ENCODE measurements around the gene PI16. TPM values are rescaled to one million over a fixed set of nuclear protein-coding genes. Genes with fewer than 3 reads are reported as not detected.

The PI16 gene
- total and polyA plus RNA-seq, 4 donors, result 0.12 to 0.25 (median 0.24) TPM; not detected in 1

- Histone ChIP-seq H3K4me3 (ENCODE audit: low read depth in 1 of 3, low read length in 3 of 3) (no peak overlapping the region), H3K9ac (ENCODE audit: low read depth in 1 of 2, low read length in 2 of 2) (no peak overlapping the region), H3K4me1 (ENCODE audit: control insufficient read depth in 4 of 4, insufficient read depth in 4 of 4, low read length in 3 of 4) (no peaks in the 10 kb centered on the region), H3K27me3 (ENCODE audit: control insufficient read depth in 4 of 4, insufficient read depth in 4 of 4, low read length in 3 of 4) (no peaks in the 10 kb centered on the region), H3K27ac (ENCODE audit: low read depth in 1 of 2, low read length in 2 of 2) (no peak overlapping the region), H3K9me3 (ENCODE audit: control insufficient read depth in 4 of 4, low read length in 3 of 4) (no peaks in the 10 kb centered on the region), H3K36me3 (ENCODE audit: control insufficient read depth in 4 of 4, insufficient read depth in 3 of 4, low read depth in 1 of 4, low read length in 3 of 4) (no peaks in the 10 kb centered on the region)
- TF ChIP-seq SP1 (IDR thresholded peaks at IDR 0.05), result no peak
- no peak for TF ChIP-seq YY1 (IDR thresholded peaks at IDR 0.05)
- TF ChIP-seq ATF3 (IDR thresholded peaks at IDR 0.05), result no peak
- no peak for TF ChIP-seq RXRA (IDR thresholded peaks at IDR 0.05)
- TF ChIP-seq GABPA (IDR thresholded peaks at IDR 0.05 in 1 of 2, conservative IDR thresholded peaks at IDR 0.05 in 1 of 2), result no peak
- no peak for TF ChIP-seq FOXA1 (IDR thresholded peaks at IDR 0.05)
- no peak for TF ChIP-seq HNF4G (IDR thresholded peaks at IDR 0.05)
- no peak for TF ChIP-seq CTCF (IDR thresholded peaks at IDR 0.05; ENCODE audit: low read depth, low read length, missing input control)
- TF ChIP-seq ZBTB33 (IDR thresholded peaks at IDR 0.05), result no peak
- DNase-seq (ENCODE audit: low spot score), result no peak
- 94% methylated on average over 11 of the region's 11 CpGs for WGBS
Observed at GRCh38 chr6:37004044-37004980, 49.8 kb downstream of the PI16 start.

- H3K36me3 ChIP-seq (ENCODE audit: control insufficient read depth in 4 of 4, insufficient read depth in 3 of 4, low read depth in 1 of 4, low read length in 3 of 4), result no peaks in the 10 kb centered on the region
- H3K9me3 ChIP-seq (ENCODE audit: control insufficient read depth in 4 of 4, low read length in 3 of 4), result no peaks in the 10 kb centered on the region
- no peaks in the 10 kb centered on the region for H3K27me3 ChIP-seq (ENCODE audit: control insufficient read depth in 4 of 4, insufficient read depth in 4 of 4, low read length in 3 of 4)
- no peak for TF ChIP-seq GABPA (IDR thresholded peaks at IDR 0.05 in 1 of 2, conservative IDR thresholded peaks at IDR 0.05 in 1 of 2)
- TF ChIP-seq CTCF (IDR thresholded peaks at IDR 0.05; ENCODE audit: low read depth, low read length, missing input control), result no peak
- TF ChIP-seq FOXA1 (IDR thresholded peaks at IDR 0.05), result no peak
- no peak for TF ChIP-seq EGR1 (IDR thresholded peaks at IDR 0.05; ENCODE audit: low read depth in 2 of 2)
- TF ChIP-seq HNF4A (conservative IDR thresholded peaks at IDR 0.05), result no peak
- TF ChIP-seq HNF4G (IDR thresholded peaks at IDR 0.05), result no peak
- no peak for TF ChIP-seq SP1 (IDR thresholded peaks at IDR 0.05)
- DNase-seq (ENCODE audit: low spot score), result no peak
- peak within 1 kb of the TSS in 2 of 3 donors; percentile 12 to 33 for H3K4me3 ChIP-seq (ENCODE audit: low read depth in 1 of 3, low read length in 3 of 3)
- 84% methylated on average over 14 of the region's 14 CpGs for WGBS
- H3K27ac ChIP-seq (ENCODE audit: low read depth in 1 of 2, low read length in 2 of 2), result peak within 1 kb of the TSS in 1 of 2 donors; percentile 25
- H3K9ac ChIP-seq (ENCODE audit: low read depth in 1 of 2, low read length in 2 of 2), result peak within 1 kb of the TSS in 1 of 2 donors; percentile 44
- H3K4me1 ChIP-seq (ENCODE audit: control insufficient read depth in 4 of 4, insufficient read depth in 4 of 4, low read length in 3 of 4), result no peaks in the 10 kb centered on the region
Observed at GRCh38 chr6:37005061-37005810, 50.7 kb downstream of the PI16 start, which contains the start of gene FGD2. Gene FGD2 (plus strand): TSS chr6:37005655. CDS start chr6:37005818, 163 bp downstream.
